Coronary artery (tissue), 2 donors: ENCODE measurements around the gene NRG4.
"Not testable (repeated sequence)": the region's sequence is repeated elsewhere in the genome, so short reads cannot be mapped to it uniquely, and the experiment has no call there.

Experiments
- DNase-seq: peaks from one replicate; pipeline ENCODE4 v3.0.0-alpha.2; 2017; ENCODE audit warnings: low spot score
- H3K27ac ChIP-seq, 2 donors: fragments of 200-600 bp; sonication (generic); one replicate each; pipeline ENCODE4 v1.5.1; 2016 to 2019
- H3K4me3 ChIP-seq: fragments of 200-600 bp; sonication (generic); 2 replicates; pipeline ENCODE4 v1.5.1; 2016; ENCODE audit warnings: mild to moderate bottlenecking, moderate library complexity
- TF ChIP-seq, protein P1 (sequence below): fragments of 200-600 bp; sonication (generic); IDR thresholded peaks from one replicate; pipeline ENCODE4 v1.5.1; 2019; ENCODE audit warnings: antibody characterized with exemption

NRG4 gene

DNA sequence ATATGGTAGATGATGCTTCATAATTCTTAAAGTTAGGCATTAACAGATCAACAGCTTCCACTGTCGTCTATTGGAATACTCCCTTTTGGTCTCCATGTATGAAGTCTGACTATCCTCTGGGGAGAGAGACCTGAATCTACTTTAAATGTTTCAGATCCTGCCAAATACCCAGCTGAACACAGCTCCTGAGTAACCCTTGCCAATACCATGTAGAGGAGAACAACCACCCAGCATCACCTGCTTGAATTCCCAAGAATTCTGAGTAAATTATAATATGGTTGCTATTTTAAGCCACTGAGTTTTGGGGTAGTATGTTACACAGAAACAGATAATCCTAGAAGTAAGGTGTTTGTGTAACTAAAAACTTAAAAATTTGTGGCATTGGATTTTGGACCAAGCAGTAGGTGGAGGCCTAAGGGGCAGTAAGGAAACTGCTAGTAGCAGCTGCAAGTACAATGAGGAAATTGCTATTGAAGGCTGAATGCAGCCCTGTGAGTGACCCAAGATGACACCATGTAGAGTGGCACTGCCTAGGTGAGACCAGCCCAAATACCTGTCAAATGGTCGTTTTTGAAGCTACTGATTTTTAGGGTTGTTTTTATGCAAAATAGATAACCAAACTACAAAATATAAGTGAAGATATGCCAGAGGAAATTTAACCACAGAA, 30.9 kb downstream of the NRG4 start:
- Histone ChIP-seq H3K4me3 (no peak overlapping the region), H3K27ac (no peak overlapping the region)
- TF ChIP-seq, protein P1, sequence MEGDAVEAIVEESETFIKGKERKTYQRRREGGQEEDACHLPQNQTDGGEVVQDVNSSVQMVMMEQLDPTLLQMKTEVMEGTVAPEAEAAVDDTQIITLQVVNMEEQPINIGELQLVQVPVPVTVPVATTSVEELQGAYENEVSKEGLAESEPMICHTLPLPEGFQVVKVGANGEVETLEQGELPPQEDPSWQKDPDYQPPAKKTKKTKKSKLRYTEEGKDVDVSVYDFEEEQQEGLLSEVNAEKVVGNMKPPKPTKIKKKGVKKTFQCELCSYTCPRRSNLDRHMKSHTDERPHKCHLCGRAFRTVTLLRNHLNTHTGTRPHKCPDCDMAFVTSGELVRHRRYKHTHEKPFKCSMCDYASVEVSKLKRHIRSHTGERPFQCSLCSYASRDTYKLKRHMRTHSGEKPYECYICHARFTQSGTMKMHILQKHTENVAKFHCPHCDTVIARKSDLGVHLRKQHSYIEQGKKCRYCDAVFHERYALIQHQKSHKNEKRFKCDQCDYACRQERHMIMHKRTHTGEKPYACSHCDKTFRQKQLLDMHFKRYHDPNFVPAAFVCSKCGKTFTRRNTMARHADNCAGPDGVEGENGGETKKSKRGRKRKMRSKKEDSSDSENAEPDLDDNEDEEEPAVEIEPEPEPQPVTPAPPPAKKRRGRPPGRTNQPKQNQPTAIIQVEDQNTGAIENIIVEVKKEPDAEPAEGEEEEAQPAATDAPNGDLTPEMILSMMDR = no peak
- no peak for DNase-seq

DNA sequence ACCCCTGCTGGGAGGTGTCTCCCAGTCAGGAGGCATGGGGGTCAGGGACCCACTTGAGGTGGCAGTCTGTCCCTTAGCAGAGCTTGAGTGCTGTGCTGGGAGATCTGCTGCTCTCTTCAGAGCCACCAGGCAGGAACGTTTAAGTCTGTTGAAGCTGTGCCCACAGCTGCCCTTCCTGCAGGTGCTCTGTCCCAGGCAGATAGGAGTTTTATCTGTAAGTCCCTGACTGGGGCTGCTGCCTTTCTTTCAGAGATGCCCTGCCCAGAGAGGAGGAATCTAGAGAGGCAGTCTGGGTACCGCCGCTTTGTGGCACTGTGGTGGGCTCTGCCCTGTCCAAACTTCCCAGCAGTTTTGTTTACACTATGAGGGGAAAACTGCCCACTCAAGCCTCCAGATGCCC, 35.5 kb downstream of the NRG4 start:
- H3K27ac ChIP-seq, DNase-seq, H3K4me3 ChIP-seq: not testable (repeated sequence)

DNA sequence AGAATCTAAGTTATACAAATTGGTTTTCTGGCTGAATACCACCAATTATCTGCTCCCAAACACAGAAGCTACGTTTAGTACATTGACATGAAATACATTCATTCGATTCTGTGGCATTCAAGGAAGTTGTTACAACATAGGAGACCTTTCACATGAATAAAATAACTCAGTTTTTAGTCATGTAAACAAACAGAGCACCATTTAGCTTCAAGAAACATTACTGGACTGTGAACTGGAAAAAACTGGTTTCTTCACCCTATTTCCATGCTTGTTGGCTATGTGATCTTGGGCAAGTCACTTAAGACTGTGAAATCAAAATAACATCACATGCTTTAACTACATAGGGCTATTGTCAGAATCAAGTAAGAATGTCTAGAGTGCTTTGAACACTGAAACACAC, 46.2 kb downstream of the NRG4 start:
- TF ChIP-seq, protein P1 = no peak
- Histone ChIP-seq H3K27ac (no peak overlapping the region), H3K4me3 (no peak overlapping the region)
- no peak for DNase-seq

DNA sequence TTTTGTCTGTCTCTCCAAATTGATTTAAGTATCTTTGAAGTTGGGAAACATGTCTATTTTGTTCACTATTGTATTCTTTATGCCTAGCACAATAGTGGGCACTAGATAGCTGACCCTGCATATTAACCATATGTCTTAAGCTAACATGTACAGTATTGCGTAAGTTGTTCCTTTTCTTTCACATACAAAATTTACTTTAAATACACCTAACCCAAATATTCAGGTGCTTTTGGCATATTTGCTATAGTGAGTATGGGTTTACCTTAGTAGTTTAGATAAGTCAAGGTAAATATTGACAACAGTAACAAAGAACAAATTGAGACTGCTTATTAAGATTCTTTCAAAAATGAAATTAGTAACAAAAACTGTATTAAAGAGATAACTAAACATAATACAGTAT, 50.9 kb downstream of the NRG4 start:
- DNase-seq = no peak
- Histone ChIP-seq H3K4me3 (no peak overlapping the region), H3K27ac (no peak overlapping the region)
- TF ChIP-seq, protein P1 = no peak

DNA sequence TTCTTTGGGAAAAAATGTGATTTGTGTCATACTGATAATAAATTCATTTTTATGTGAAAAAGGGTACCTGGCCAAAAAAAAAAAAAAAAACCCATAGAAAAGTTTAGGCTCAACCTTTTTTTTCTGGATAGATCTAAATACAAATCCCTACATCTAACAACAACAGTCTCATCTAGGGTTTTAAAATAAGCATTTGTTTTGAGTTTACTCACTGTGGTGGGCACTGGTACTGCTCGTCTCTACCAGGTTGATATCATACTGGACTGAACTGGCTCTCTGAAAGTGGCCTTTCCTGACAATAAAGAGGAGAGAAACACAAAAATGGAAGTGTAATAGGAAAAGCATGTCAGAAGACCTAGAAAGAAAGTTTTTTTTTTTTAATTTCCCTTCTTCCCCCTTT, 56.5 kb downstream of the NRG4 start:
- DNase-seq = no peak
- no peak overlapping the region for H3K27ac ChIP-seq
- TF ChIP-seq, protein P1 = no peak
- no peak overlapping the region for H3K4me3 ChIP-seq

DNA sequence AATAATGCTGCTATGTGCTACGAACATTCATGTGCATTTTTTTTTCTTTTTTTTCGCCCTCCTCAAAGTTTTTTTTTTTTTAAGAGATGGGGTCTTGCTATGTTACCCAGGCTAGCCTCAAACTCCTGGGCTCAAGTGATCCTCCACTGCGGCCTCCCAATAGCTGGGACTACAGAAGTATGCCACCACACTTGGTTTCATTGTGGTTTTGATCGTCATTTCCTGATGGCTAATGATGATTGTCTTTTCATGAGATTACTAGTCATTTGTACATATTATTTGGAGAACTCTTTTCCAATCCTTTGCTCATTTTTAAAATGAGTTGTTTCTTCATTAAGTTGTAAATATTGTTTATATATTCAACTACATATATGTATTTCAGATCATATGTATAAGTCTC, 59.7 kb downstream of the NRG4 start:
- no peak overlapping the region for H3K4me3 ChIP-seq
- TF ChIP-seq, protein P1 = no peak
- no peak for DNase-seq
- H3K27ac ChIP-seq = no peak overlapping the region

DNA sequence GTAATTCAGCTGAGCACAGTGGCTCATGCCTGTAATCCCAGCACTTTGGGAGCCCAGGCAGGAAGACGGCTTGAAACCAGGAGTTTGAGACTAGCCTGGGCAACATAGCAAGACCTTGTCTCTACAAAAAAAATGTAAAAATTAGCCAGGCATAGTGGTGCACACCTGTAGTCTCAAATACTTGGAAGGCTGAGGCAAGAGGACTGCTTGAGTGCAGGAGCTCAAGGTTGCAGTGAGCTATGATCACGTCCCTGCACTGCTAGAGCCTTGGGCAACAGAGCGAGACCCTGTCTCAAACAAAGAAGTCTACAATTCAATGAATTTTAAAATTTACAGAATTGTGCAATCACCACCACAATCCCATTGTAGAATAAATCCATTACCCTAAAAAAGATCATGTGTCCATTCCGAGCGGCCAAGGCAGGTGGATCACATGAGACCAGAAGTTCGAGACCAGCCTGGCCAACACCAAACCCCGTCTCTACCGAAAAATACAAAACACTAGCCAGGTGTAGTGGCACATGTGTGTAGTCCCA, 63.4 kb downstream of the NRG4 start:
- no peak overlapping the region for H3K4me3 ChIP-seq
- TF ChIP-seq, protein P1 = no peak
- DNase-seq = no peak
- no peak overlapping the region for H3K27ac ChIP-seq
